ENCODE data around the gene LYSMD1. TPM values are rescaled to one million over a fixed set of nuclear protein-coding genes. Genes with fewer than 3 reads are reported as not detected.

The LYSMD1 gene
- total RNA-seq, 1 donor from 2014 or later, result 7.5 TPM

GRCh38 chr1:151132335-151133017 lies 33.2 kb downstream of the LYSMD1 start:
- Mint-ChIP-seq H3K27ac (ENCODE audit: unreplicated experiment) (no peak overlapping the region), H3K9me3 (ENCODE audit: unreplicated experiment) (no peaks in the 10 kb centered on the region)
- no peak for DNase-seq (ENCODE audit: low spot score)

GRCh38 chr1:151131701-151132334 lies 33.9 kb downstream of the LYSMD1 start:
- peak; percentile 52 for DNase-seq (ENCODE audit: low spot score)
- Mint-ChIP-seq H3K4me1 (ENCODE audit: unreplicated experiment) (peaks cover 21% of the 10 kb centered on the region), H3K36me3 (ENCODE audit: low read depth, unreplicated experiment) (peaks cover 27% of the 10 kb centered on the region), H3K27ac (ENCODE audit: unreplicated experiment) (peak overlapping the region; percentile 85), H3K9me3 (ENCODE audit: unreplicated experiment) (no peaks in the 10 kb centered on the region), H3K4me3 (ENCODE audit: unreplicated experiment) (peak overlapping the region; percentile 35), H3K27me3 (ENCODE audit: unreplicated experiment) (peaks cover 18% of the 10 kb centered on the region)
- TF ChIP-seq CTCF (IDR thresholded peaks at IDR 0.05; ENCODE audit: unreplicated experiment), result no peak

More at GRCh38 chr1:151132335-151133017, 33.2 kb downstream of the LYSMD1 start:
- peaks cover 18% of the 10 kb centered on the region for H3K27me3 Mint-ChIP-seq (ENCODE audit: unreplicated experiment)
- no peak overlapping the region for H3K4me3 Mint-ChIP-seq (ENCODE audit: unreplicated experiment)
- peaks cover 21% of the 10 kb centered on the region for H3K4me1 Mint-ChIP-seq (ENCODE audit: unreplicated experiment)
- TF ChIP-seq CTCF (IDR thresholded peaks at IDR 0.05; ENCODE audit: unreplicated experiment), result no peak
- H3K36me3 Mint-ChIP-seq (ENCODE audit: low read depth, unreplicated experiment), result peaks cover 33% of the 10 kb centered on the region

- Mint-ChIP-seq H3K27me3 (ENCODE audit: unreplicated experiment) (peaks cover 18% of the 10 kb centered on the region), H3K36me3 (ENCODE audit: low read depth, unreplicated experiment) (peaks cover 20% of the 10 kb centered on the region), H3K27ac (ENCODE audit: unreplicated experiment) (peak overlapping the region; percentile 85), H3K4me1 (ENCODE audit: unreplicated experiment) (peaks cover 21% of the 10 kb centered on the region), H3K9me3 (ENCODE audit: unreplicated experiment) (no peaks in the 10 kb centered on the region), H3K4me3 (ENCODE audit: unreplicated experiment) (peak overlapping the region; percentile 56)
- TF ChIP-seq CTCF (IDR thresholded peaks at IDR 0.05; ENCODE audit: unreplicated experiment), result no peak
- peak; percentile 74 for DNase-seq (ENCODE audit: low spot score)
Observed at GRCh38 chr1:151130987-151131586, 34.6 kb downstream of the LYSMD1 start.

GRCh38 chr1:151128800-151129199 lies 36.9 kb downstream of the LYSMD1 start:
- H3K27ac Mint-ChIP-seq (ENCODE audit: unreplicated experiment), result no peak overlapping the region

More at GRCh38 chr1:151128800-151129199, 36.9 kb downstream of the LYSMD1 start:
- DNase-seq (ENCODE audit: low spot score), result no peak
- no peak for TF ChIP-seq CTCF (IDR thresholded peaks at IDR 0.05; ENCODE audit: unreplicated experiment)
- Mint-ChIP-seq H3K27me3 (ENCODE audit: unreplicated experiment) (peaks cover 10% of the 10 kb centered on the region), H3K36me3 (ENCODE audit: low read depth, unreplicated experiment) (no peaks in the 10 kb centered on the region), H3K4me3 (ENCODE audit: unreplicated experiment) (no peak overlapping the region), H3K4me1 (ENCODE audit: unreplicated experiment) (peaks cover 26% of the 10 kb centered on the region), H3K9me3 (ENCODE audit: unreplicated experiment) (no peaks in the 10 kb centered on the region)

Measured in endothelial cell (in vitro differentiated cells).